Body of pancreas (tissue), 4 donors: ENCODE data around the gene P4HTM.

Source experiments
- CTCF ChIP-seq, 7 experiments: fragments of 450-650 bp in 4 of 7; fragments of 200-600 bp in 3 of 7; sonication (generic) in 3 of 7; IDR thresholded peaks; one replicate each; pipeline ENCODE4 v1.5.1; 2016 to 2019; ENCODE audit warnings: antibody characterized with exemption in 7 of 7
- POLR2A ChIP-seq, 3 donors: fragments of 450-650 bp; IDR thresholded peaks; one replicate each; pipeline ENCODE4 v1.6.1; 2016; ENCODE audit warnings: antibody characterized with exemption in 3 of 3, mild to moderate bottlenecking in 2 of 3

- TF ChIP-seq CTCF (IDR thresholded peaks at IDR 0.05) (no peak), POLR2A (IDR thresholded peaks at IDR 0.05) (no peak)
These were observed 9.7 kb upstream of the P4HTM start for GRCh38 chr3:48980295-48980694.
